H1 (cell line): ENCODE data around the gene ARHGEF19.

Experiments
- CTCF ChIP-seq, 3 experiments: IDR thresholded peaks; 1 replicate in 2 of 3; 2 replicates in 1 of 3; pipeline versions ENCODE4 v1.5.1 to v1.6.1; 2011; ENCODE audit warnings: low read length in 3 of 3, mild to moderate bottlenecking in 3 of 3, inconsistent platforms in 2 of 3, low read depth in 1 of 3, moderate library complexity in 1 of 3; ENCODE audit not compliant: insufficient read depth in 1 of 3; ENCODE audit errors: control extremely low read depth in 1 of 3
- GTF2F1 ChIP-seq: IDR thresholded peaks from 2 replicates; pipeline ENCODE4 v1.6.1; 2012; ENCODE audit warnings: low read depth, low read length, improper control_type of control experiment, borderline replicate concordance
- MAFK ChIP-seq: IDR thresholded peaks from 2 replicates; pipeline ENCODE4 v1.6.1; 2012; ENCODE audit warnings: low read depth, mild to moderate bottlenecking, improper control_type of control experiment, low read length
- MAX ChIP-seq: IDR thresholded peaks from 2 replicates; pipeline ENCODE4 v1.6.1; 2012; ENCODE audit warnings: inconsistent platforms
- POLR2A ChIP-seq, 2 experiments: IDR thresholded peaks; 1 replicate in 1 of 2; 2 replicates in 1 of 2; pipeline ENCODE4 v1.6.1; 2011; ENCODE audit warnings: low read depth in 2 of 2, low read length in 2 of 2, mild to moderate bottlenecking in 2 of 2; ENCODE audit errors: control extremely low read depth in 1 of 2
- RFX5 ChIP-seq: IDR thresholded peaks from 2 replicates; pipeline ENCODE4 v1.6.1; 2011; ENCODE audit warnings: low read depth, low read length, improper control_type of control experiment, borderline replicate concordance
- SP1 ChIP-seq: IDR thresholded peaks from 2 replicates; pipeline ENCODE4 v1.6.1; 2011; ENCODE audit warnings: low read depth, low read length
- TBP ChIP-seq: IDR thresholded peaks from 2 replicates; pipeline ENCODE4 v1.6.1; 2011; ENCODE audit warnings: low read depth, low read length, improper control_type of control experiment
- YY1 ChIP-seq: IDR thresholded peaks from 2 replicates; pipeline ENCODE4 v1.6.1; 2011; ENCODE audit warnings: low read depth, mild to moderate bottlenecking, low read length

- TF ChIP-seq CTCF (IDR thresholded peaks at IDR 0.05; ENCODE audit: control extremely low read depth in 1 of 3, insufficient read depth in 1 of 3, low read depth in 1 of 3, low read length in 3 of 3) (no peak), TBP (no peak), MAFK (no peak), GTF2F1 (no peak), POLR2A (IDR thresholded peaks at IDR 0.05; ENCODE audit: control extremely low read depth in 1 of 2, low read depth in 2 of 2, low read length in 2 of 2) (no peak), MAX (no peak), RFX5 (no peak), SP1 (no peak), YY1 (no peak)
These were observed 40.5 kb upstream of the ARHGEF19 start for GRCh38 chr1:16252912-16253311.
